GM19239 (cell line): Measurements from ENCODE around the gene PLEKHG7.
A peak's percentile ranks its signal among the peaks of the same experiment; 100 is the strongest.
"Not testable (repeated sequence)": the region's sequence is repeated elsewhere in the genome, so short reads cannot be mapped to it uniquely, and the experiment has no call there.

Experiments used
- DNase-seq: peaks from one replicate; pipeline ENCODE4 v3.0.0; 2011; ENCODE audit warnings: low spot score; ENCODE audit not compliant: insufficient read length
- FAIRE-seq: peaks from 2 replicates; lab custom pipeline; 2011; peaks lifted over from hg19 to GRCh38; lab: Jason Lieb, UNC

PLEKHG7 gene

DNA sequence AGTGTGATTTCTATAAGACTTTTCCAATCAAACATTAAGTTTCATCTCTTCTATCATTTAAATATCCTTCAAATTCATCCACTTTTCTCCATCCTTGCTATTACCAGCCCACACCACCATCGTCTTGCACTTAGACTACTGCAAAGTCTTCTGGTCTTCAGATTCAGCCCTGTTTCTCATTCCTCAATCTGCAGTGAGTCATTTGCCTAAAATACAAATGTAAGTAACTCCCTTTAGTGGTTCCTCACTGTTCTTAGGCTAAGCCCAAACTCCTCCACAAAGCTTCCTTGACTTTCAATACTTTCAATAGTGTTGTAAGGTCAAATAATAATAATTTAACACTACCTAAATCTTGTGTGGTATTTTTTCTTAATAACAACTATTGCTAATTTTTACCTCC is 83.3 kb downstream of the PLEKHG7 start:
- FAIRE-seq (no peak), DNase-seq (no peak)

DNA sequence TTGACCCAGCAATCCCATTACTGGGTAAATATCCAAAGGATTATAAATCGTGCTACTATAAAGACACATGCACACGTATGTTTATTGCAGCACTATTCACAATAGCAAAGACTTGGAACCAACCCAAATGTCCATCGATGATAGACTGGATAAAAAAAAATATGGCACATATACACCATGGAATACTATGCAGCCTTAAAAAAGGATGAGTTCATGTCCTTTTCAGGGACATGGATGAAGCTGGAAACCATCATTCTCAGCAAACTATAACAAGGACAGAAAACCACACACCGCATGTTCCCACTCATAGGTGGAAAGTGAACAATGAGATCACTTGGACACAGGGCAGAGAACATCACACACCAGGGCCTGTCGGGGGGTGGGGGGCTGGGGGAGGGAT is 91.6 kb downstream of the PLEKHG7 start:
- not testable (repeated sequence) for DNase-seq, FAIRE-seq

DNA sequence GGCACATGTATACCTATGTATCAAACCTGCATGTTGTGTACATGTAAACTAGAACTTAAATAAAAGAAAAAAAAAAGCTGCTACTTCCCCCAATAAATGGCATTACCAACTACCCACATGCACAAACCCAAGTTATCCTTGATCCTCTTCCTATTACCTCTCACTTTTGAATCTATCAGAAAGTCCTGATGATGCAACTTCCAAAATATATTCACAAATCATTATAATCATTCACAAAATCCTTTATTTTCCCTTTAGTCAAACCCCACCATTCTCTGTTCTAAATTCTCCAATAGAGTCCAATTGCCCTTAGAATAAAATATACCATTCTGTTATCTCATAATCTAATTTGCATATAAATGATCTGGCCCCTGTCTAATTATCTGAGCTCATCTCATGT is 92.0 kb downstream of the PLEKHG7 start:
- FAIRE-seq (no peak), DNase-seq (no peak)

DNA sequence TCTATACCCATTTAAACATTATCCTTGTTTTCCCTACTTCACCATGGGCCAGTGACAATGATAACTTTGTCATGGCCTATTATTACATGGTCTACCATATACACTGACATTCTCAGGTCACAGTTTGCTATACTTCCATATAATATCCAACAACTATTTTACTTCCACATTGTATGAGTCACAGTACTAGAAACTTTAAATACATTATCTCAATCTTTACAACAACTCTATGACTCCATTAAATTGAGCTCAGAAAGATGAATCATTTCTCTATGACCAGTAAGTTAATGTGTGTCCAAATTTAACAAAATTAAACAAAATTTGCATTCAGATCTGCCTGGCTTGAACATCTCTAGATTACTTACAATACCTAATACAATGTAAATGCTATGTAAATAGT is 93.9 kb downstream of the PLEKHG7 start:
- no peak for FAIRE-seq

DNA sequence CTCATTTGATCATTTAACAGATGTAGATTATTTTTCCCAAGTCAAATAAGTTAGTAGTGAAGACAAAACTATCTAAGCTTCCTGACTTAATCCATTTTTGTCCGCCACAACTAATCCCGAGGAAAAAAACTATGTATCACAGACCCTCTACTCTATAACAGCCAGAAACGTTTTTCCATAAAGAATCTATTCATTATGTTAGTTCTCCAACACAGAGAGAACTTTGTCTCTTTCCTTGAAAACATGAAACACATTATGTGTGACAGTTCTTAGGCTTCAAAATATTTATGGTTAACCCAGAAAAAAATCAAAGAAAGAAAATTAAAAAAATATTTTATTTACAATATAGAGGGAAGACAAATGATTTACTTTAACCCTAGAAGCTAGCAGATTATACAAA is 100.1 kb downstream of the PLEKHG7 start:
- no peak for DNase-seq
- no peak for FAIRE-seq

More for the DNA sequence above, 93.9 kb downstream of the PLEKHG7 start:
- no peak for DNase-seq

DNA sequence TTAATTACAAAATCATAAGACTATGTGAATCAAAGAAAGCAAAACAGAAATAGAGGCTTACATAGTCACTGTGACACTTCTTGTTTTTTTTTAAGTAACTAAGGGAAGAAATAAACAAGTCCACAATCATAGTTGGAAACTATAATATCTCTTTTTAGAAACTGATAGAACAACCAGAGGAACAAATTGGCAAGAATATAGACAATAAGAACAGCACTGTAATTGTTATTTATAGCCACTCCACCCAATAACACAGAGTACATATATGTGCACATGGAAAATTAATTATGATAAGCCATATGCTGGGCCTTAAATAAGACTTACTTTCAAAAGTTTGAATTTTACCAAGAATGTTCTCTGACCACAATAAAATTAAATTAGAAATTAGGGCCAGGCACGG is 101.1 kb downstream of the PLEKHG7 start:
- DNase-seq (no peak), FAIRE-seq (no peak)

DNA sequence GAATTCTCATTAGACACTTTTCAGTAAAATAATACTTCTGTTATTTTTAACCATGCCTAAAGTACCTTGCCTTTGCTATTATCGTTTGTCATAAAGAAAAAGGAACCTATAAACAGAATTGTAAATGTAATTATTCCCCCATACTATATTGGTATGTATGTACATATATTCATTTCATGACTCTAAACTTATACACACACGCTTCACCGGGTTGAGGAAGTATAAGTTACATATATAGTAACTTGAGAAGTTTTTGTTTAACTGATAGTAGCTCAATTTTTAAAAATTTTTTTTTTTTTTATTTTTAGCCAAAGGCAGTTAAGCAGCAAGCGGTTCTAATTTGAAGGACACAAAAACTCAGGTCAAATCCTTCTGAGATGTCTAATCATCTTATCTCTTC is 107.6 kb downstream of the PLEKHG7 start:
- peak; percentile 48 for FAIRE-seq
- no peak for DNase-seq

DNA sequence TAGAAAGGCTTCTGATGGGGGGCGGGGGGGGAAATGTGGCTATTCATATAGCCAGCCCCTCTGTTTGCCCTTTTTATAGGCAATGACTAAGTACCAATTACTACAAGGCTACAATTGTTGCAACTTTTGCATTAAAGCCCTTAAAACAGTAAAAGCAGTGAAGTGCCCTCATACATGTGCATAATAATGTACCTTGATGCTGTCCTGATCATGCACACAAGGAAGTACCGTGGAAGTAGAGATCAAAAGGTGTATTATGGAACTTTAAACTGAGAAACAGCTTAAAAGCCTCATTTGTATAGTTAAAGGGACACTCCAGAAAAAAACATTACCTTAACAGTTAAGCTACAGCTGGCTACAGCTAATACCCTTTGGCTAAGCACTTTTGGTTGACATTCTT is 111.8 kb downstream of the PLEKHG7 start:
- FAIRE-seq (peak; percentile 28), DNase-seq (no peak)

DNA sequence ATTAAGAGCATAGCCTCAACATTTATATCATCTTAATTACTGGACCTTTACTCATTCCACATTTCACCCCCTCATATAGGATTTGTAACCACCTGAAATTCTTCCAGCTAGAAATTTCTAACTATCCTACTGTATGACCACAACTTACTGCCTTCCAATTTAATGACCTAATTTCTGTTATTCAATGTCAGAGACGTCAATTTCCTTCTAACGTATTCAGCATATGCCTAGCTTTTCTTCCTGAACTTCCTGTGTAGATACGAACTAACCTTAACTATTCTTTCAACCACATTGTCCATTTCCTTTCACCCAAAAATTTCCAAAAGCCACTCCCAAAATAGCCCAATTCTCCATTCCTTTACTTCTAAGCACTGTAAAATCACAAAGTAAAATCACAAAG is 118.4 kb downstream of the PLEKHG7 start:
- peak; percentile 26 for FAIRE-seq

More for the DNA sequence above, 118.4 kb downstream of the PLEKHG7 start:
- DNase-seq: no peak
